SH-SY5Y (cell line): ENCODE data around the gene IL6ST.

ENCODE experiments used
- GATA2 ChIP-seq: IDR thresholded peaks from 2 replicates; pipeline ENCODE4 v1.6.1; 2011; ENCODE audit warnings: mild to moderate bottlenecking, low read depth, low read length
- GATA3 ChIP-seq: IDR thresholded peaks from 2 replicates; pipeline ENCODE4 v1.6.1; 2011; ENCODE audit warnings: low read depth, mild to moderate bottlenecking, low read length, moderate library complexity

- no peak for TF ChIP-seq GATA2
- TF ChIP-seq GATA3, result no peak
Measured at GRCh38 chr5:55896663-55897062, 98.1 kb downstream of the IL6ST start.
